Ecto neural progenitor cell (in vitro differentiated cells): ENCODE measurements around the gene RAB31.
"Not testable (repeated sequence)": the region's sequence is repeated elsewhere in the genome, so short reads cannot be mapped to it uniquely, and the experiment has no call there.

Experiments used
- DNase-seq: peaks from one replicate; pipeline ENCODE4 v3.0.0-alpha.2; 2018; ENCODE audit warnings: low spot score

Gene RAB31

DNA sequence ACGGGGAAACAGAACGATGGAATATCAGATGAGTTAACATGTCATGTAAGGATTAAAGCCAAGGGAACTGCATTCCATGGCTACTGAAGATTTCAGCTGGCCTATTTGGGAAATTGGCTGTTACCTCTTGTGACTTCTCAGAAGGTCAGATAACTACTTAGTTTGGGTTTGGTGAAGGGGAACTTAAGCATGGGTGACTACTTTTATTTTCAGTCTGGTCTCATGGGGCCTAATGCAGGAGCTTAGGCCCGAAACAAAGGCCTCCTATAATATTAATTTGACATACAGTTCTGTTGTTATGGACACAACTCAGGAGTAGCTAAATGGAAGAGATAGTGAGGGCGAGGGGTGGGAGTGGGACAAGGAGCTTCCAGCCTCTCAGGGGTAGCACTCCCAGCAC lies 133.7 kb downstream of the RAB31 start:
- no peak for DNase-seq

- no peak for DNase-seq
These were observed 134.3 kb downstream of the RAB31 start for GRCh38 chr18:9842448-9842847.

DNA sequence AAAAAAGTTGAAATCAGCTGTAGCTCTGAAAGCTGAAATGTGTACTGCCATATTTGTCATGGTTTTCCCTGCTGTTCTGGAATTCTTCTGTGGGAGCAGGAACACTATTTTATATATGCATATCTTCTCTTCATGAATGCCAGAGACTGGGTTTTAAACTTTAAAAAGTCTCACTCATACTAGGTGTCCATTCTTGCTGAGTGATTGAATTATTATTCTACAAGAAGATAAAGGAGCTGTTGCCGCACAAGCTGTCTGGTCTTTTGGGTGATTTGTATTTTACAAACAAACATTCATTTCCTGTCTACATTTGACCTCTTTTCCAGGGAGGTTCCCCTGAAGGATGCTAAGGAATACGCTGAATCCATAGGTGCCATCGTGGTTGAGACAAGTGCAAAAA lies 137.2 kb downstream of the RAB31 start:
- DNase-seq, result no peak

DNA sequence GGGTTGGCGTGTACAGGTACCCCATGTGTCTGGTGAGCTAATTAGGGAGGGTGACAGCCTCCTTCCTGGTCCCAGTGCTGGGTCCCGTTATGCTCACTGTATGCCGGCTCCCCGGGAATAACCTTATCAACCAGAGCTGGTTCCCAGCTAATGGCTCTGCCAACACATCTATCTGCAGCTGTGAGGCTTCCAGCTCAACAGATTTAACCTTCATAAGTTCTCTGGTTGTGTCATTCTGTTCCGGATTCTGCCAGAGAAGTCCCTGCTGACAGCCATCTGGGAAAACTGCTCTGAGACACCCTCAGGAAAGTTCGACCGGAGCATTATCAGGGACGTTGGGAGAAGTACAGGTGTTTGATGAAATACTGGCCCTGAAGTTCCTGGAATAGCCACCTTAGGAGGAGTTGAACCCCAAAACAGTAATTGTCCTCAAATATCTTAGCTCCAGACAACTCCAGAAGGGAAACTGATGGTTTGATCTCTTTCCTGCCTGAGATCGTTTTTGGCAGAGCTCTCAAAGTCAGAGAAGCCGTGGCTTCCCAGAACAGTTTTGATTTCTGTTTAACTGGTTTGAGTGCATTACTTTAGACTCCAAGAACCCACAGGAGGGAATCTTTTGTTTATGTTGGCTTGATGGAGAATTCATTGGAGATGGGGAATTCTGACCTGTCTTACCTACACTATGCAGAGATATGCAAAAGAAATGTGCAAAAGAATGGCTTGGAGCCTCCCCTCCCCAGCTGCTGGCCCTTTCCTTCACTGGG lies 138.2 kb downstream of the RAB31 start:
- DNase-seq, result peak; percentile 13

DNA sequence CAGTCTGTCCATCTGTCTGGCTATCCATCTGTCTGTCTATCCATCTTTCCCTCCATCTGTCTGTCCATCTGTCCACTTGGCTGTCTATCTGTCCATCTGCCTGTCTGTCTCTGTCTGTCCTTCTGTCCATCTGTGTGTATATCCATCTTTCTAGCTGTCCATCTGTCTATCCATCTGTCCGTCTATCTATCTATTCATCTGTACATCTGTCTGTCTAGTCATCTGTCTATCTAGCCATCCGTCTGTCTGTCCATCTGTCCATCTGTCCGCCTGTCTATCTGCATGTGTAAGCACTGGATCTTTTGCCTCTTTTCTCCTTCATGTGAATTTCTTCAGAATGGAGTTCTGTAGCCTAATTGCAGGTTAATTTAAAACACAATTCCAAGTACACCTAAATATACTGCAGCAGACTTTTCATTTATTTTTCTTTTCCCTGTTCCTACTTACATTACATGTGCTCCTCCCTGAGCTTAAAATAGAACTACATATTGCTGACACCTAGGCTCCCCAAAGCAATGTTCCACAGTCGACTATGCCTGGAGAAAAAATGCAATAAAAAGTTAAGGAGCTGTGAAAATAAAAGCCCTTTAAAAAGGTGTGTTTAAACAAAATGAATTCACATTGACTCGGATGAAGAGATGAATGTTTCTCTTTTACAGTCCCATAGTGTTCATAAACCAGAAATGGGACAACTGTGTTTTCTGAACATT lies 140.2 kb downstream of the RAB31 start:
- no peak for DNase-seq

- DNase-seq, result no peak
These were observed 141.5 kb downstream of the RAB31 start for GRCh38 chr18:9849407-9850283.

DNA sequence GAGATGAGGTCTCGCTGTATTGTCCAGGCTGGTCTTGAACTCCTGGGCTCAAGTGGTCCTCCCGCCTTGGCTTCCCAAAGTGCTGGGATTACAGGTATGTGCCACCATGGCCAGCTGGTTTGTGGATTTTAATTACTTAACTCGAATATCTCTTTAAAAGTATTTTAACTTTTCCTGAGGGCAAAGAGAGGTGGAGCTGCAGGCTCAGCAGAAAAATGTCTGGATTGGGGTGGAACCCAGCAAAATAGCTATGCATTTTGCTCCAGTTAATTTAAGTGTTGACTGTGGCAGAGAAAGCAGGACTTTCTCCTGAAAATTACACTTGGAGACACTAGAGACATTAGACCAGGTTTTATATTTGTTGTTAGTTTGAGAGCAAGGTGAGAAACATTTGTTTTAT lies 142.2 kb downstream of the RAB31 start:
- no peak for DNase-seq

DNA sequence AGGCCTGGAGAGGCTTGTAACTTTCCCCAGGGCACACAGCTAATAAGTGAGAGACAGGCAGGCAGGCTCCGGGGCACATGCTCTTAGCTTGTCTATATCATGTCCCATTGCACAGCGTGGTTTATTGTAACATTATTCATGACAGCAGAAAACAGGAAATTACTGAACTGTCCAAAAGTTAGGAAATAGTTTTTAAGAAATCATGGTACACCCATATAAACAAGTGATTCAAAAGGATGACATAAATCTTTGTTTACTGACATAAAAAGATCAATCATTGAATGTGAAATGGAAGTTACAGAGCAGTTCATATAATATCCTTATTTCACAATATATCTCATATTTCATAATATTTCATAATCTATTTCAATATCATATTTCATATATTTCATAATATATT lies 143.4 kb downstream of the RAB31 start:
- DNase-seq, result no peak

- DNase-seq, result no peak
These were observed 144.4 kb downstream of the RAB31 start for GRCh38 chr18:9852266-9853081.

DNA sequence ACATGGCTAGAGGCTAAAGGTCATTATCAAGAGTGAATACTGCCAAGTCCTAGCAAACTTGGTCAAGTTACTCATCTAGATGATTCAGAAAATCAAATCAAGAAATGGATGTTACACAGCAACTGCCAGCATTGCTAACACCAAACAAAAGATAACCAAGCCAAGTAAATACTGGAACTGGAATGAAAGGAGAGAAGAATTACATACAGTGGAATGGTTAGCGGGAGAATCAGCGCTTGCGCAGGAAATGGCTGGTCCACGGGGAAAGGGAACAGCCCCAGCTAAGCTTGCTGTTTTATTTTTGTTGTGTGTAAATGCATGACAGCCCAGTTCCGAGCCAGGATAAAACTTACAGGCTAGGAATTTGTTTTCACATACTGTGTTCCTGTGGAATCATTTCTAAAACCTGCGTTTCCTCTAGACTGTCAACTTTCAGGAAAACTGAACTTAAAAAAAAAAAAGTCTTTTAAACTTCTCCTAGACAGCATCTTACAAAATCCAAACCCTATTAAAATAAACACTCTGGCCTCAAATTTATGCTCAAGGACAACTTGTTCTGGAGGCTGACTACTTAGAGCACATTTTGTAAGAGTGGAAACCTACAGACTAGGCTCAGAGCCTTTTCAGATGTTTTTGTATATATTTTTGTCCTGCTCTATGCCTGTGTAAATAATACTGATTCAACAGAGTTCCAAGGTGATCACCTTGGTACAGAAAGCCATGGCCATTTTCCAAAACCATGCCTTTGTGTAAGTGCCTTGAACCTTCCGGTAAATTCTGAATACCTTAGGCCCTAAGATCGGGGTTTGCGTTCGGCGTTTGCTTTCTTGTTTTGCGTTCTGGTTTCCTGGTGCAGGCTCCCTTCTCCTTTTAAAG lies 146.9 kb downstream of the RAB31 start:
- DNase-seq, result no peak

GRCh38 chr18:9855681-9856080 lies 147.6 kb downstream of the RAB31 start:
- no peak for DNase-seq

- no peak for DNase-seq
These were observed 148.0 kb downstream of the RAB31 start for GRCh38 chr18:9856092-9856491.

DNA sequence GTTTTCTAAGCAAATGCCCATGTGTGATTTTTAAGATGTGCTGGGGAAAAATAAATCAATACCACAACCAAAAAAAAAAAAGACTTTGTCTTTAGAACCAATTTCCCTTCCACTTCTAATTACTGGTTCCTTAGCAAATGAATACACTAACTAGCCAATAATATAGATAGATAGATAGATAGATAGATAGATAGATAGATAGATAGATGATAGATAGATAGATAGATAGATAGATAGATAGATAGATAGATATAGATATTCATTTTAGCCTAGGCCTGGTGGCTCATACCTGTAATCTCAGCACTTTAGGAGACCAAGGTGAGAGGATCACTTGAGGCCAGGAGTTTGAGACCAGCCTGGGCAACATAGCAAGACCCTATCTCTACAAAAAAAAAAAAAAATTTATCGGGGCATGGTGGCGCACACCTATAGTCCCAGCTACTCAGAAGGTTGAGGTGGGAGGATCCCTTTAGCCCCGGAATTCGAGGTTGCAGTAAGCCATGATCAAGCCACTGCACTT lies 149.4 kb downstream of the RAB31 start:
- not testable (repeated sequence) for DNase-seq

DNA sequence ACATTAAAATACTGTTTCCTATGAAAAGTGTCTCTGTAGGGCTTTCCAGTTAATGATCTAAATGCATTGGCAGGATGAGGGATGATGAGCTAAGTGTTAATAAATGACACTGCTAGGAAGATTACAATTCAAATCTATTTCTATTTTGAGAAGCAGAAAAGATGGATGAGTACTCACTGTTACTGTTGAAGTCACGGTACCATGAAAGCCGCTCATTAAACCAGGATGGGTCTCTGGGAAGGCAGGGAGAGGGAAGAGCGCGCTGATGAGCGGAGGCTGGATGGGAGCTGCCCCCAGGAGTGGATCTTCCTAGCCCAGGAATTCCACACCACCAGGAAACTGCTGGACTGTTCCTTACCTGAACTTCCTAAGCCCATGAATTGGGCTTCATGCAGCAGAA lies 150.5 kb downstream of the RAB31 start:
- DNase-seq, result no peak

GRCh38 chr18:9859232-9859631 lies 151.1 kb downstream of the RAB31 start:
- DNase-seq, result no peak

- DNase-seq, result no peak
These were observed 152.6 kb downstream of the RAB31 start for GRCh38 chr18:9860682-9861081.

- no peak for DNase-seq
These were observed 153.1 kb downstream of the RAB31 start for GRCh38 chr18:9861157-9861556.

DNA sequence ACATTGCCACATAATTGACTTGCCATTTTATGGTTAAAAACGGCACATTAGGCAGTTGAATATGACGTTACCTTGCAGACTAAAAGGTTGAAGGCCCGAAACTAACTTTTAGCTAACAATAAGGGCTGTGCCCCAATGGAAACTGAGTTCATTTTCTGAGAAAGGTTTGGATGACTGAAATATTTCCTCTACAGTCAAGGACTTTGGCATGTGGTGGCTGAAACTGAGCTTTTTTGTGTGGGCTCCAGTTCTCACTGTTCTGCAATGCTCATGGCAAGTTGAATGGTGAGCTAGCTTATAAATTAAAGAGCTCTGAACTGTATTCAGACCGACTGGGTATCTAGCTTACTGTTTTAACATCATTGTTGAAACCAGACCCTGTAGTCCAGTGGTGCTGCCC lies 153.8 kb downstream of the RAB31 start:
- no peak for DNase-seq

- DNase-seq, result no peak
These were observed 154.6 kb downstream of the RAB31 start for GRCh38 chr18:9862686-9863085.

- no peak for DNase-seq
These were observed 155.2 kb downstream of the RAB31 start for GRCh38 chr18:9863282-9863681.
